GM21367 (cell line): ENCODE results near the gene RNF208.
"Not testable (repeated sequence)": the region's sequence is repeated elsewhere in the genome, so short reads cannot be mapped to it uniquely, and the experiment has no call there.

Source experiments
- ATAC-seq: cut with Tn5 transposase; IDR thresholded peaks from one replicate; pipeline ENCODE4 v1.9.1; 2021; ENCODE audit not compliant: unreplicated experiment

The RNF208 gene

DNA sequence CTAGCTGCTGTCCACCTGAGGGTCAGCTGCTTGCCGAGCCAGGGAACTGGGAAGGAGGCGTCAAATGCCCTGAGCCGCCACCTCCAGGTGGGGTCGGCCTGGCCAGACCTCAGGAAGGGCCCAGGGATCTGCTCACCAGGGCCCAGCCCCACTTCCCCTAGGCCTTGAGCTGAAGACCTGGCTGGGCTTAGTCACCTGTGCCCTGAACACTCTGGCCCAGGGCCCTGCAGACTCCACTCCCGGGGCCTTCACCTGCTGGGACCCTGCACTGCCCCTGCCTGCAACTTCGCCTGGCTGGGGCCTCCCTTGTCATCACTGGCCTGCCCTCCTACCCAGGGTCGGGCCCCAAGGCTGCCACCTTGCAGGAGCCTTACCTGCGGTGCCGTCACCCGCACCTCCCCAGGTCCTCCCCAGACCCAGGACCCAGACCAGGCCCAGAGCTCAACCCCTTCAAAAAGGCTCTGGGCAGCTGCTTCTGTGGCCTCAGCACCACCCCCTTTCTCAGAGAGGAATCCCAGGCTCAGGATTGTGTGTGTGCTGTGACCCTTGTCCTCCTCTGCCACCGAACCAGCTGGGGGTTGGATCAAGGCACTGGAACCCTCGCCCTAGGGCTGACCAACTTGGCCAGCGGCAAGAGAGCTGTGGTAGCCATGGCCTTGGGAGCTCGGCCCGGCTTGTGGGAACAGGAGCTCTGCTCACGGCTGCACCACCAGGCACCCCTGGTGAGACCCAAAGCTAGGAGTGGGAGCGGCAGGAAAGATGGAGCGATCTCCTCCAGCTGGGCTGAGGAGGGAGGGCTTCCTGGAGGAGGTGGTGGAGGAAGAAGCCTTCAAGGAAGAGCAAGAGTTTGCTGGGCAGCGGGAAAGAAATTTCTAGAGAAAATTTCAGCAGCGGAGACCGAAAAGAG lies 31.9 kb upstream of the RNF208 start:
- ATAC-seq, result no peak

- no peak for ATAC-seq
These were observed 30.8 kb upstream of the RNF208 start for GRCh38 chr9:137252555-137253506.

- ATAC-seq, result no peak
These were observed 29.6 kb upstream of the RNF208 start for GRCh38 chr9:137251490-137252268.

GRCh38 chr9:137251194-137251461 lies 29.1 kb upstream of the RNF208 start, which contains the start of gene STPG3:
STPG3 (plus strand) TSS chr9:137251286; CDS start chr9:137251287, 1 bp downstream.
- ATAC-seq, result no peak

DNA sequence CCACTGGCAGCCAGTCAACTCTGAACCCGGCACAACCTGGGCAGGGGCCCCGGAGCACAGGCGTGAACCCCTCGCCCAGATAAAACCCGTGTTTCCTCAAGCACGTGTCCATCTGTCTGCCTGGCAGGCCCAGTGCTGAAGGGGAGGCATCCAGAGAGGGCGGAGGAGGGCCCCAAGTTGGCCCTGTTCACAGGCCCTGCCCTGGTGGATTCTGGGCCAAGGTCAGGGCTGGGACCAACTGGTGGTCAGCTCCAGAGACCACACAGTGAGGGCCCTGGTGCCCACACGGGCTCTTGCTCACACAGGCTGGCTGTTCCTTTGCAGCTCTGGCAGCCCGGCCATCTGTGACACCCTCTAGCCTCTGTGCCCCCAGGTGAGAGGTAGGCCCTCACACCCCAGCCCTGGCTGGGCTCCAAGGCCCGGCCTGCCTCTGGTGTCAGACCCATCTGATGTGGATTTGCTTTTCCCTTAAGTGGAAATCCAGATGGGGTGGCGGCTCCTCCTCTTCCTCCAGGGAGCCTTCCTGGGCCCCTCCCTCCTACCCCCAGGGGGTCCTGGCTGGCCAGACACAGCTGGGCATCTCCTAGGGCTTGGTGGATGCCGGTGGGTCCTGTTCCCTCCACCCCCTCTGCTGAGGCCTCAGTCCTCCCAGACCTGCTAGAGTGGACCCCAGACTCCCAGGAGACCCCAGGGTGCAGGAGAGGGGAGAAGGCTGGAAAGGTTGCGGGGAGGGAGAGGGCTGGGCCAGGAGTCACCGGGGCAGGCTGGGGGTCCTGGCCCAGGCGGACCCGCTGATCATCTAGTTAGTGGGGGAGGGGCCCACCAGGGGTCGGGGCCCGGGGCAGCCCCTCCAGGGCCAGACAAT lies 28.5 kb upstream of the RNF208 start:
- no peak for ATAC-seq

GRCh38 chr9:137247916-137248175 lies 25.8 kb upstream of the RNF208 start:
- ATAC-seq, result no peak

GRCh38 chr9:137247135-137247915 lies 25.3 kb upstream of the RNF208 start:
- no peak for ATAC-seq

- no peak for ATAC-seq
These were observed 23.7 kb upstream of the RNF208 start for GRCh38 chr9:137245450-137246421.

GRCh38 chr9:137244486-137245449 lies 22.7 kb upstream of the RNF208 start:
- ATAC-seq, result no peak

- ATAC-seq, result no peak
These were observed 21.8 kb upstream of the RNF208 start for GRCh38 chr9:137243626-137244485.

GRCh38 chr9:137243266-137243625 lies 21.2 kb upstream of the RNF208 start:
- ATAC-seq, result not testable (repeated sequence)

GRCh38 chr9:137242269-137243203 lies 20.5 kb upstream of the RNF208 start:
- no peak for ATAC-seq

DNA sequence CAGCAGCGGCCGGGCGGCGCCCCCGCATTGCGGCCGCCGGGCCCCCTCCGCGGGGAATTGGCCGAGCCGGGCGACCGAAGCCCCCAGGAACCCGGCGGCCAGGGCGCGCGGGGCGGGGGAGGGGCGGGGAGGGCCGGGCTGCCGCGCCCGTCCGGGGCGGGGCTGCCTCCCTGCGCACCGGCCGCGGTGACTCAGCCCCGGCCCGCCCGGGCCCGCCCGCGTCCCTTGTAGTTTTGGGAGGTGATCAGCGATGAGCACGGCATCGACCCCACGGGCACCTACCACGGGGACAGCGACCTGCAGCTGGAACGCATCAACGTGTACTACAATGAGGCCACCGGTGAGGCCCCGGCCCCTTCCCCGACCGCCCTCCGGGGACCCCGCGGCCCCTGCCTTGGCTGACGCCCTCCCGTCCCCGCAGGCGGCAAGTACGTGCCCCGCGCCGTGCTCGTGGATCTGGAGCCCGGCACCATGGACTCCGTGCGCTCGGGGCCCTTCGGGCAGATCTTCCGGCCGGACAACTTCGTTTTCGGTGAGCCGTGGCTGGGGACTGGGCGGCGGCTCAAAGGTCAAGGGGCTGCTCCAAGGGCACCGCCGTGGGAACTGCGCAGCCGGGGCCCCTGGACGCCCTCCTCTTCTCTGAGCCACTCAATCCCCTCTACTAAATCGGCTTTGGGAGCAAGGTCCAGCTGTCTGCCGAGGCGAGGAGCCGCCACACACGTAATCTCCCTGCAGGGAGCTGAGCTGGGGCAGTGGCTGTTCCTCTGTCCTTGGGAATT lies 19.6 kb upstream of the RNF208 start:
- ATAC-seq, result peak; percentile 1

DNA sequence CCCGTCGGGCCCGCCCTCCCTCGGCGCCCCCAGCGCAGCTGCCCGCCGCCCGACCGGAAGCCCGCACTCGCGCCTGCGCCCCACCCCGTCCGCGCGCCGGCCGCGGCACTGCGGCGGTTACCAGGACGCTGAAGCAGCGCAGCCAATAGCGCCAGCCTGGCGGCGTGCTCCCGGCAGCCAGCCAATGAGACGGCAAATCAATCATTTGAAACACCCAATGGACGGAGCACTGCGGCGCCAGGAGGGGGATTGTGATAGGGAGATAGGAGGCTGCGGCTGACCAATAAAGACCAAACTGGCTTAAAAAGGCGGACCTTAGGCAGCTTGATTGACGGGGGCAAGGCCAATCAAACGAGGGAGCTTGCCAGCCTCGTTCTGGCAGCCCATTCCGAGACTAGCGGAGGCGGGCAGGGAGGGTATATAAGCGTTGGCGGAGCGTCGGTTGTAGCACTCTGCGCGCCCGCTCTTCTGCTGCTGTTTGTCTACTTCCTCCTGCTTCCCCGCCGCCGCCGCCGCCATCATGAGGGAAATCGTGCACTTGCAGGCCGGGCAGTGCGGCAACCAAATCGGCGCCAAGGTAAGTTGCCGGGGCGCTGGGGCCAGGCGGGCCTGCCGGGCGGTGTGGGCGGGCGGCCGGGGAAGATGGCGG lies 18.9 kb upstream of the RNF208 start, which contains the start of gene TUBB4B:
TUBB4B (plus strand) TSS at position 447 of the 649 bp plus-strand sequence; CDS start at position 521, 74 bp downstream.
- ATAC-seq, result peak; percentile 64
